DOHH2 (cell line): ENCODE results near the gene RAB7A.

Experiments used
- CTCF ChIP-seq: fragments of 200-600 bp; sonication (generic); IDR thresholded peaks from one replicate; pipeline ENCODE4 v1.5.1; 2014; ENCODE audit warnings: antibody characterized with exemption, mild to moderate bottlenecking, low read depth, low read length; ENCODE audit not compliant: poor library complexity, severe bottlenecking
- EZH2phosphoT487 ChIP-seq: fragments of 200-600 bp; sonication (generic); IDR thresholded peaks from 2 replicates; pipeline ENCODE4 v1.6.1; 2017; ENCODE audit warnings: borderline replicate concordance, mild to moderate bottlenecking, antibody characterized with exemption, low read length, moderate library complexity, mixed read lengths

- no peak for TF ChIP-seq CTCF
- no peak for TF ChIP-seq EZH2phosphoT487
These were observed 124.6 kb downstream of the RAB7A start for GRCh38 chr3:128850544-128850943.
